GM23248 (cell line): ENCODE measurements around the gene LUZP2.

ENCODE experiments used
- EZH2 ChIP-seq: fragments of 200-600 bp; sonication (generic); IDR thresholded peaks from 2 replicates; pipeline ENCODE4 v1.6.1; 2018; ENCODE audit warnings: antibody characterized with exemption, mild to moderate bottlenecking; ENCODE audit not compliant: insufficient read depth, poor library complexity, severe bottlenecking
- EZH2phosphoT487 ChIP-seq: fragments of 200-600 bp; sonication (generic); IDR thresholded peaks from 2 replicates; pipeline ENCODE4 v1.6.1; 2018; ENCODE audit warnings: antibody characterized with exemption, moderate library complexity, mild to moderate bottlenecking, low read depth; ENCODE audit not compliant: insufficient read depth

- no peak for TF ChIP-seq EZH2
- TF ChIP-seq EZH2phosphoT487 = no peak
These were observed 18.8 kb downstream of the LUZP2 start for GRCh38 chr11:24515632-24516031.
